Occipital lobe (tissue), 2 donors: ENCODE results near the gene ABHD11. TPM values are rescaled to one million over a fixed set of nuclear protein-coding genes. Genes with fewer than 3 reads are reported as not detected.
"Not testable (repeated sequence)": the region's sequence is repeated elsewhere in the genome, so short reads cannot be mapped to it uniquely, and the experiment has no call there.

Experiments
- DNase-seq: peaks from one replicate; lab custom pipeline; 2025; lab: John Stamatoyannopoulos, UW
- total RNA-seq: library from RNA; depleted of rRNA; stranded (reverse); fragments of >200 nt; gene quantifications from one replicate; pipeline ENCODE4 v1.2.3, GENCODE V29; 2014

Gene ABHD11
- total RNA-seq, 1 donor from 2014 or later, result 4.2 TPM

DNA sequence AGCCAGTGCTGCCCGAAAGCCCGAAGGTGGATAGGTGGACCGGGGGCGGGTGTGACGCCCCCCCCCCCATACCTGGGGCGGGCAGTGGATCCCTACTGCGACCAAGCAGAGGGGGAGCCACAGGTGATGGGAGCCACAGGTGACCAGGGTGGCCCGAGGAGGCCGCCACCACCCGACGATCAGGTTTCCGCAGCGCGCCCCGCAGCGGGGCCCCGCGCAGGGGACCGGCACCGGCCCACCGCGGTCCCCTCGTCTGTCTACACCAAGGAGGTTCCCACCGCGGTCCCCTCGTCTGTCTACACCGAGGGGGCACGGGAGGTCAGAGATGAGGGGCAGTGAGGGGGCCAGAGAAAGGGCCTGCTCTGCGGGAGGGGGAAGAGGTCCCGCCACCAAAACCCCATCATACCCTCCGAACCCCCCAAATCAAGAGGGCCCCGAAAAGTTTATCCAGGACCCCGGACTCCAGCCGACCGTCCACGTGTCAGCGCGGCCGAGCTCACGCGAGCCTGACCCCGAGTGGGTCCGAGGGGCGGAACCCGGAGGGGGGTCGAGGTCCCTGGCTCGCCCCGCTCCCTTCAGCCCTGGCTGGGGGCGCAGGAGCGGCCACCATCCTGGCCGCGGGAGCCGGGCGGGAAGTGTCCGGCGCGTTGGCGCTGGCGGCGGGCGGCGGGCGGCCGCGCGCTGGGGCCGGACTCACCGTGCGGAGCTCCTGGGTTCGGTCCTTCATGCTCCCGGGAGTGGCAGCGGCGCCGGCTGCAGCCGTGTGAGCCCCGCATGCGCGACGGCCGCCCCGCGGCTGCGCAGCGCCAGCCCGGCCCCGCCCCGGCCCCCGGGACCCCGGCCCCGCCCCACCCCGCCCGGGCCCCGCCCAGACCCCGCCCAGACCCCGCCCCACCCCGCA lies 19.4 kb downstream of the ABHD11 start, which contains the start of gene STX1A:
STX1A (minus strand) TSS at position 765 of the 901 bp plus-strand sequence; CDS start at position 727, 38 bp downstream.
- peak; percentile 38 for DNase-seq

DNA sequence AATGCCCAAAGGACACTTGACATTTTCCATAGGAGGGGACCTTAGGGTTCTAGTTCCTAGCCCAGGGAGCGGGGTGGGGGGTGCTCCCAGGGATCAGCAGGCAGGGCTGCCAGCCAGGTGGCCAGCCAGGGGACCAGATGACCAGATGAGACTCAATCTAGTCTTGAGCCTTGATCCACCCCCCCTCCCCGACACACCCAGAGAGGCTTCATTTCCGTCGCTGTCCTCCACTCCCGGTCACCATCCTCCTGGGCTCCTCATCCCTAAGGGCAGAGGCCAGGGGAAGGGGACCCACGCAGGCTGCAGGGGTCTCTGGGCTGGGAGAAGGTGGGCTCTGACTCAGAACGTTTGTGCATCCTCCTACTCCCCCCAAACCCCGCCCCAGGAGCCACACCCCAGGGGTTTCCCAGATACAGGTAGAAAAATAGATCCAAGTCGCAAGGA lies 20.1 kb downstream of the ABHD11 start:
- DNase-seq, result no peak

DNA sequence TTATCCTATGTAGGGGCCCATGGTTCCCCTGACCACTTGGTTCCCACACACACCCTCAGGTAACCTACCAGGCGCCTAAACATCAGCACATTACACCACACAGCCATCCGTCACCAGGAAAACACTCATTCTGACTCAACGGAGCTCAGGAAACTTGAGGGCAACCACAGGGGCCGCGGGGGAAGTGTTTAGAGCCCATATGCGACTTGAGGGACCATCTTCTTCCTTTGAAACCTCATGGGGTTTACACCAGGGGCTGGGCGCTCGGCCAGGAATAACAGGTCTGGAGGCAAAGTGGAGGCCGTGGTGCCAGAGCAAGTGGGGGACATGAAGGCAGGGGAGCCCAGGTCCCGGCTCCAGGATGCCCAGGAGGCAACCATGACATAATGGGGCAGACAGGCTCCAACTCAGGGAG lies 20.6 kb downstream of the ABHD11 start:
- DNase-seq, result peak; percentile 17

DNA sequence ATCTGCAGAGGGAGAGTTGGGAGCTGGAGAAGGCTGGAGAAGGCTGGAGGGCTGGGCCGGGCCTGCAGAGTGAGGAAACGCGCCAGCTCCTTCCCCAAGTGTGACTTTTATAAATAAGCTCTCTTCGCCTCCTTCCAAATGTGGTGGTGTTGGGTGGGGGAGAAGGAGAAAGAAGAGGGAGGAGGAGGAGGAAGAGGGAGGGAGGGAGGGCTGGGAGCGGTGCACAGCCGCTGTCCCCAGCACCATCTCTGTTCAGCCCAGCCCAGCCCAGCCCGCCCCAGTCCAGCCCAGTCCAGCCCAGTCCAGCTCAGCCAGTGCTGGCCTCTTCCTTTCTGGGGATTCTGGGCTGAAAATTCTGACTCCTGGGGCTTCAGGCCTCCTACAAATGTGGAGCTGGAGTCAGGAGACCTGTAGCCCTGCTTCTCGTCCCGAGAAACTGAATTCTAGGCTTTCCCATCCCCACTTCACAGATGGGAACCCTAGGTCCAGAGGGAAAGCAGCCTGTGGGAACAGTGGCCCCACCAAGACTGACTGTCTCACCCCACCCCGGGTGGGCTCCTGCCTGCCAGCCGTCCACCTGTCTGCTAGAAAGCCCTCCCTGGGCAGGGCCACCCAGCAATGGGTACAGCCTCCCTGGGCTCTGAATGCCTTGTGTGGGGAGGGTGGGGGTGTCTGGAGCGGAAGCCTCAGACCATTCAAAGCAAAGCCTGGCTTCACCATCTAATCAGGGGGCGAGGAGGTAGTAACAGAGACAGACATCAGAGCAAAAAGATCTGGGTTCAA lies 21.4 kb downstream of the ABHD11 start:
- peak; percentile 66 for DNase-seq

DNA sequence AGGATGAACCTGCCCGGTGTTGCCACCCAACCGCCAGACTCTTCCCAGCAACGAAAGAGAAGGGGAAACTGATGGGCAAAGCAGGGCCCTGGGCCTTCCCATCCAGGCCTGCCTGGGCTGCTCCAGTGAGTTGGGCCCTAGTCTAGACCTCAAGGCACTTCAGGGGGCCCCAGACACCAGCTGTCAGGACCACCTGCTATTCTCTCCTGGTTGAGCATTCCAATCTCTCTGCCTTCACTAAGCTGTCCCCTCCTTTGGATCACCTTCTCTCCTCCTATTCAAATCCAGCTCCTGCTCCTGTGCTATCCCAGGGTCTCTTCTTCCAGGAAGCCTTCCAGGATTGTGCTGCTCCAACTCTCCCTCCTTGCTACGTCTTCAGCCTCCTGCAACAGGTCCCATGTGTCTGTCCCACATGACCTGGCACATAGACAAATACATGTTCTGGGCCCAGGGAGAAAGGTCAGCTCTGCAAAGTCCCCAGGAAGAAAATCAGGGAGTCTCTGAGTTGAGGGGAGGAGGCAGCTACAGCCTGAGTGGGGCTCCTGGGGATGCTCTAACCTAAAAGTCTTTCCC lies 22.2 kb downstream of the ABHD11 start:
- DNase-seq, result no peak

DNA sequence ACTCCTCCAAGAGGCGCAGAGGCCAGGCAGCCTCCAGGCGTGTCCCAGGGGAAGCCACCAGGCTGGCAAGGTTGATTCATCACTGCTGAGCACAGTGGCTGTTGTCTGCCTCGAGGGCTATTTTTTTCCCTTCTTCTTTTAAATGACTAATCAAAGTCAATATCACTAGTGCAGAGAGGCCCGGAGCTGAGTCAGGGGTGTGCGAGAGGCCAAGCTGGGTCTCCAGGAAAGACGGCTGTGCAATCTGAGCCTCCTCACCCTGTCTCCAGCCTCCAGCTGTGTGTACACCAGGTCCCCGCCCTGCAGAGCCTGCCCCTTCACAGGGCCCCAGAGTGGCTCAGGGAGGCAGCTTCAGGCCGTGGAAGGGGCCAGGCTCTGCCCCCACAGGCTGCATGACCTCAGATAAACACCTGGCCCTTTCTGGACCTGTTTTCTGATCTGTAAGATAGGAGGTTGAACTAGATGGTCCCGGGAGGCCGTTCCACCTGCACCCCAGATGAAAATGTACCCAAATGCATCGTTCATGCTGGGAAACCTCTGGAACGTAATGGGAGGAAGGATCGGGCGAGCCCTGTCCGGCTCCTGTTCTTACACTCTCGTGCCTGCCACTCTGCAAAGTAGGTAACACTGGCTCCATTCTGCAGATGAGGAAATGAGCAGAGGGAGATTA lies 22.8 kb downstream of the ABHD11 start:
- no peak for DNase-seq

DNA sequence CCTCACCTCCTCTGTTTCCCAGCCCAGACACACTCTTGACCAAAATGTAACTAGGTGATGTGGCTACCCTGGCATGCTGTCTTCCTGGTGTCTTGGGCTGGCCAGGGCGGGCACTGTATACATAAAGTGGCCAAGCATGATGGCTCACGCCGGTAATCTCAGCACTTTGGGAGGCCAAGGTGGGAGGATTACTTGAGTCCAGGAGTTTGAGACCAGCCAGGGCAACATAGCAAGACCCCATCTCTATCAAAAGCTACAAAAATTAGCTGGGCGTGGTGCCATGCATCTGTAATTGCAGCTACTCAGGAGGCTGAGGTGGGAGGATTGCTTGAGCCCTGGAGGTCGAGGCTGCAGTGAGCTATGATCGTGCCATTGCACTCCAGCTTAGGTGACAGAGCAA lies 25.3 kb downstream of the ABHD11 start:
- DNase-seq, result not testable (repeated sequence)

DNA sequence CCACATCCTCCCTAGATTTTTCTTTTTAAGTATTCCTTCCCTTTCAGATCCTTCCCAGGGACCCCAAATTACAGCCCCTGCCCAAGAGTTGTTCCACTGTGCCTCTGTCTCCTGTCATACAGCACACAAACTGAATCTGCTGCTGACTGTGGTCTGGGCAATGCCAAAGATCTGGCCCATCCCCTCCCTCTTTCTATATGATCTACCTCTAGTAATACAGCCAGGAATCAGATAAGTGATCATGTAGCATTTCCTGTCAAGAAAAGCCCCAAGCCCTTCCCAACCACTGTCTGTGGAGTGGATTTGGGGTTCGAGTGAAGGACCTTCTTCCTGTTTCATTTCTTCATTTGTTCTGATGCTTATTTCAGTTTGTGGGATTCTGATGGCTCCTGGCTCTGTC lies 25.8 kb downstream of the ABHD11 start:
- no peak for DNase-seq

DNA sequence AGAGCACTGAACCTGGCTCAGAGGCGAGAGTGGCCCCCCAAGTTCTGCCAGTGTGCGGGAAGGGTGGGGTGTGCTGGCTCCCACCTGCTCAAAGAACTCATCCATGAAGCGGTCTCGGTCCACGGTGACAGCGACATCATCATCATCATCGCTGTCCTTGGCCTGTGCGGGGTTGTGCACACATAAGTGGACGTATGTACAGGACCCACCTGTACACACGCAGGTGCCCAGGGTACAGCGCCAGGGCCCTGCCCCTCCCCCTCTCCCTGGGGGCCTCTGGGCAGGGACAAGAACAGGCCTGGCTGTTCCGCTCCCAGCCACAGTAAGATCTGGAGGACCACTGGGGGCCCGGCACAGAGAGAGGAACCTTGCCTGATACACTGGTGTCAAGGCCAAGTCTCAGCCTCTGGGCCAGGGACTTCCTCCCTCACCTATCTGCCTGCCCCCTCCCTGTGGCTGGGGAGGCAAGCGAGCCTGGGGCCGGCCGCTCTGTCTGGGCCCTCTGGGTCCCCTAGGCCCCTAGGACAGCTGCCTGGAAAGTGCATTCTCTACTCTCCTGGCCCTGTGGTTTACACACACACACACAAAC lies 29.5 kb downstream of the ABHD11 start:
- no peak for DNase-seq

DNA sequence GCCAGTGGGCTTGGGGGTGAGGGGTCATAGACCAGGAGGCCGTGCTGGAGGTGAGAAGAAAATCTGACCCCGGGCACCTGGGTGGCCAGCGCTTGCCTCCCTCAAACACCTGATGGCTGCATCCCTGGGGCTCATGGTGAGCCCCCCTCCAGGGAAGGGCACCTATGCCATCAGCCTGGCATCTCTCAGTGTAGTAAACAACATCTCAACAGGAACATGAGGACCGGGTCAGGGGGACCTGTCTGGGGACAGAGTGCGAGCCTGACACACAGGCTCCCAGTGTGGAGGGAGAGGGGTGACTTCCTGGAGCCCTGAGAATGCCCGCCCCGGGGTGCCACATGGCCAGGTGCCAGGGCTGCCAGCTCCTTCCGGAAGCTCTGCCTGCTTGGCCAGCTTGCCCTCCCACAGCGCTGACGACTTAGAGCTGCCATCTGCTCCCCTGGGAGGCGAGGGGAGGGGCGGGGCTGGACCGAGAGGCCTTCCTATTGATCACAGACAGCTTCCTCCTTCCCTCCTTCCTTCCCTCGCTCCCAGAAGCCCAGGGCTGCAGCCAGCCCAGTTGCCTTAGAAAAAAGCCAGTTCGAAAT lies 31.5 kb downstream of the ABHD11 start:
- peak; percentile 42 for DNase-seq

DNA sequence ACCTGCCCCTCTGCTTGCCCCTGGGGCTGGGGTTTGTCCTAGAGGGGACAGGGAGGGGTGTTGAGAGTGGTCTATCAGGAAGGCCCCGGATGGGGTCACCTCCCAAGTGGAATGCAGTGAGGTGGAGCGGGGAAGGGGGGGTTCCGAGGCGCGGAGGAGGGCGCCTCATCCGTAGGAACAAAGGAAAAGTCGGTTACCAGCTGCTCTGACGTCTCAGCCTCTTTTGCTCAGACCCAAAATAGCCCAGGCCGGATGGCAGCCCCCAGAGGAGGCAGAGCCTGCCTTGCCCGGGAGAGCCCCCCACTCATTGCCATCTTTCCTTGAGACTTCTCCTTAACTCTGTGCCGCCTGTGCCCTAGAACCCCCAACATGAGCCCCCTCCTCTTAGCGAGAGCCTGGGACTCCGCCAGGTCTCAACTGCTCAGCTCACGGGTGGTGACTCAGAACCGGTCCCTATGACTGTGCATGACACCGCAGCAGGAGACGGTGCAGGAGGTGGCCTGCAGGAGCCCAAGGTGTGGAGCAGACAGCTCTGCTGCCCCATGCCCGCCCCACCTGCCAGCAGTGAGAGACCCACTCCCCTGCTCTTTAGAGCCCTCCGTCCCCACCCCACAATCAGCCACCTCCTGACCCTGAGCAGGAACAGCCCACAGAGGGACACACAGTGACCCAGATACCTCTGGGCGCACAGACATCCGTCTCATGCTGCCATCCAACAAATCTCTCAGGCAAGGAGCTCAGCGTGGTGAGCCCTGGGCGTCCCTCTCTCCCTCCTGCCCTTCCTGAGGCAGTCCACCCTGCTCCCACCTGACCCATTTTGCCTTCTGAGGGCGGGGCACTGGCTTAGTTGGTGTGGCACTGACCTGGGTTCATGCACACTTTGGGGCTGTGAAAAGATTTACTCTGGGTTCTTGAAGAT lies 32.2 kb downstream of the ABHD11 start:
- DNase-seq, result peak; percentile 61

DNA sequence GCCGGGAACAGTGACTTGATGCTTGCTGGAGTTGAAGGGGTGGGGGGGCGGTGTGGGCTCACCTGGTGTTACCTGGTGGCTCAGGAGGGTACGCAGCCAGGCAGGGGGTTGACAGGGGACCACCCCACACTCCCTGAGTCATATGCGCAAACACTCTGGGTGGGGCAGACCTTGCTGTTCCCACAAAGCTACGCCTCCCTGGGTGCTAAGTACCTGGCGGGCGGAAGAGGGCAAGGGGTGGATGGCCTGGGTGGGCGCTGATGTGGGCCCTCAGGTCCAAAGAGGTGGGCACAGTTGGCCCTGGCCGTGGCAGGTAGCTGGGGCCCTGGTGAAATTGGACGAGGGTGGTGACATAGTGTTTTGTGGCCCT lies 33.1 kb downstream of the ABHD11 start:
- no peak for DNase-seq

DNA sequence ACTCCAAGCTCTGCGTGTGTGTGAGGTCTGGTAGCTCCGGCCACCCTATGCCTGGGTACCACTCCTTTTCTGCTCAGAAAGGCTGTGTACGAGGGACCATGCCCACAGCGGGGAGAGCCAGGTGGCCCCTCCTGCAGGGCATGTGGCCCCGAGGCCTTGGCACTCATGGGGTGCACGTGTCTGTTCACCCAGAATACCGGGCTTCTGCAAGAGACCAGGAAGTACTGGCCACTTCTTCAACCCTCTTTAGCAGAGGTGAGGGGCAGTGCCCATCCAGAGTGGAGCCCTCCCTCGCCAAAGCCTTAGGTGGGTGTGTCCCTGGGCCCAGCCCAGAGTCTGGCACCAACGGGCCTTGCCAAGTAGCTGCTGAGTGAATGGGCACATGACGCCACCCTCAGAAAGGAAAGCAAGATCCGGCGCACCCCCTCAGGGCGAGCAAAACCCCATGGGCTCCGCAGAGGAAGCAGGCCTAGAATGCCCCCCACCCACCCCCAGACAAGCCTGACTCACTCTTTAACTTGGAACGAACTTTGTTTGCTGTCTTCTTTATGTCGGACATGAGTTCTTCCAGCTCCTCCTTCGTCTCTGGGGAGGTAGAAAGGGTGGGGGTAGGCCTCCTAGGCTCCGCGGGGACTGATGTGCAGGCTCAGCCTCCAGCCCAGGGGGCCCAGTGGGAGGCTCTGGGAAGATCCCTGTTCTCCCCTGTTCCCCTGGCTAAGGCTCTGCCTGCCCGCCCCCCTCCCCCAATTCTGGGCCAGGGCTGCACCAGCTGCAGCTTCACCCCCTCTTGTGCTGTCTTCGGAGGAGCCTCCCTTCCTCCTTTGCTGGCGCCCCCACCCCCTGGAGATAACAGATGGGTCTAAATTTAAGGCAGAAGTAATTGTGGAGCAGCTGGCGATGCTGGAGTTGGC lies 33.7 kb downstream of the ABHD11 start:
- DNase-seq, result peak; percentile 45

DNA sequence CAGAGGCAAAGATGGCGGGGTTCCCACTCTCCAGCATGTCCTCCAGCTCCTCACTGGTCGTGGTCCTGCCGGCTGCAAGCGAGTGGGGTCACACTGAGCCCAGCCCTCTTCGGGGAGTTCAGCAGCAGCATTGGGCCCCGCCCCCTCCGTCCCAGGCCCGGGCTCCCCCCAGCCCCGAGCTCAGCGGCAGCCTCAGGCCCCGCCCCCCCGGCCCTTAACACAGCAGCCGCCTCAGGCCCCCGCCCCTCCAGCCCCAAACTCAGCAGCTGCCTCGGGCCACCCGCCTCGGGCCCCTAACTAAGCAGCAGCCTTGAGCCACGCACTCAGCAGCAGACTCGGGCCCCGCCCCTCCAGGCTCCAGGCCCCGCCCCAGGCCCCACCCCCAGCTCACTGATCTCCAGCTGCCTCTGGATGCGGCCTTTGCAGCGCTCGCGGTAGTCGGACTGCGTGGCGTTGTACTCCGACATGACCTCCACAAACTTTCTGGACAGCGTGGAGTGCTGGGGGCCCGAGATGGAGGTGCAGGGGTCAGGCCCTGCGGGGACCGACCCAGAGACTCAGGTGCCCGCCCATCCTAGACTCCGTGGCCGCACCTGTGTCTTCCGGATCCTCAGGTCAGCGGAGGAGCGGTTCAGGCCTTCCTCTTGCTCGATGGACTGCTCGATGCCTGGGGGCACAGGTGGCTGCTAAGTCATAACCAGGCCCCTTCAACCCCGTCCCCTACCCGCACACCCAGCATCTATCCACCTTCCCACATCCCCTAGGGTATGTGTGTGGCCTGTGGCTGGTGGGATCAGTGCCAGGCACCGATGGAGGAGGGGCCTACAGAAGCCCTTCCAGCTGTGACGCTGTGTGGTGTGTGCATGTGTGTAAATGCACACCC lies 34.6 kb downstream of the ABHD11 start:
- DNase-seq, result no peak

DNA sequence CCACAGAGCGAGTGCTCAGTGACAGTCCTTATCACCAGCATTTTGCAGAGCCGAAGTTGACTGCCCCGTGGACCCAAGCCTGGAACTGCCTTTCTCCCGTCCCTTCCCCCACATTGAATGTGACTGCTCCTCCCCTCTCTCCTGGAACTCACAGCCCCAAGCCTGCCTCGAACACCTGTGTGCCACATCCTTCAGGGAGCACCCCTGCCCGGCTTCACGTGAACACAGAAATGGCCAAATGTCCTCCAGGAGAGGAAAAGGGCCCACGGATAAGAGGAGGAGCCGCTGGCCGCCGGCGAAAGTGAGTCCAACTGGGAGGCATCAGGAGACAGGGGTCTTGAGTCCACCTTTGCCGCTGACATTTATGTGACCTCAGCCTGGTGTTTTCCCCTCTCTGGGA lies 35.4 kb downstream of the ABHD11 start:
- DNase-seq, result no peak

DNA sequence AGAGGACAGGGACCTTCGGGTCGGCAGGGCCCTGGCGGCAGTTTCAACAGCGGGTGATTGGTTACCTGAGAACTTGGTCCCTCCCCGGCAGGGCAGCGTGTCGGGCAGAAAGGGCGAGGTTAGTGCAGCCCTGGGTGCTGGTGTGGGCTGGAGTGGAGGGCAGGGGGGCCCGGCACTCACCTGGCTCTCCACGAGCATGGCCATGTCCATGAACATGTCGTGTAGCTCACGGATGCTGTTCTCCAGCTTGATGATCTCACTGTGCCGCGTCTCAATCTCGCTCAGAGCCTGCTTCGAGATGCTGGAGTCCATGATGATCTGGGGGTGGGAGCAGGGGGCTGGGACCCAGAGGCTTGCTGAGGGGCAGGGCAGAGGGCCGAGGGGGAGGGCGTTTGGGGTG lies 35.9 kb downstream of the ABHD11 start:
- no peak for DNase-seq

DNA sequence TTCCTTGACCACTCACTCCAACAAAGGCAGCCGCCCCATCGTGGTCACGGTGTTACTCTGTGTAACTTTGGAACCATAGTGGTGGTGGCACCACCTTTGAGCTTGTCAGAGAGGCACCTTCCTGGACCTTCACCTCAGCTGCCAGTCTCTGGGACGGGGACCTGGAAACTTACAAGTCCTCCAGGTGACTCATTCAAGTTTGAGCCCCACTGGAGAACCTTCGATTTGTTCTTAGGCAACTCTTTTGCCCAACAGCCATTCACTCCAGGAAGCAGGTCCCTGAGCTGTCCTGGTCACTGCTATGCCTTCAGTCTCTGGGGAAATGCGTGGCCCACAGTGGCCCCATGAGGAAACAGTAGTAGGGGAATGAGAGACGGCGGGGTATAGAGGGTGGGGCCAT lies 36.4 kb downstream of the ABHD11 start:
- no peak for DNase-seq
